Fibroblast of lung (primary cell): Measurements from ENCODE around the gene CACFD1.

ENCODE experiments used
- EZH2 ChIP-seq: IDR thresholded peaks from 2 replicates; pipeline ENCODE4 v1.5.1; 2012; ENCODE audit warnings: low read length, control low read depth, mild to moderate bottlenecking; ENCODE audit errors: missing control alignments
- TF ChIP-seq, protein P1 (sequence below), 2 donors: IDR thresholded peaks in 1 of 2; conservative IDR thresholded peaks in 1 of 2; 1 replicate in 1 of 2; 2 replicates in 1 of 2; pipeline ENCODE4 v1.5.1; 2011 to 2012; ENCODE audit warnings: low read length in 2 of 2, control low read depth in 1 of 2, inconsistent platforms in 1 of 2, low read depth in 1 of 2, mild to moderate bottlenecking in 1 of 2

DNA sequence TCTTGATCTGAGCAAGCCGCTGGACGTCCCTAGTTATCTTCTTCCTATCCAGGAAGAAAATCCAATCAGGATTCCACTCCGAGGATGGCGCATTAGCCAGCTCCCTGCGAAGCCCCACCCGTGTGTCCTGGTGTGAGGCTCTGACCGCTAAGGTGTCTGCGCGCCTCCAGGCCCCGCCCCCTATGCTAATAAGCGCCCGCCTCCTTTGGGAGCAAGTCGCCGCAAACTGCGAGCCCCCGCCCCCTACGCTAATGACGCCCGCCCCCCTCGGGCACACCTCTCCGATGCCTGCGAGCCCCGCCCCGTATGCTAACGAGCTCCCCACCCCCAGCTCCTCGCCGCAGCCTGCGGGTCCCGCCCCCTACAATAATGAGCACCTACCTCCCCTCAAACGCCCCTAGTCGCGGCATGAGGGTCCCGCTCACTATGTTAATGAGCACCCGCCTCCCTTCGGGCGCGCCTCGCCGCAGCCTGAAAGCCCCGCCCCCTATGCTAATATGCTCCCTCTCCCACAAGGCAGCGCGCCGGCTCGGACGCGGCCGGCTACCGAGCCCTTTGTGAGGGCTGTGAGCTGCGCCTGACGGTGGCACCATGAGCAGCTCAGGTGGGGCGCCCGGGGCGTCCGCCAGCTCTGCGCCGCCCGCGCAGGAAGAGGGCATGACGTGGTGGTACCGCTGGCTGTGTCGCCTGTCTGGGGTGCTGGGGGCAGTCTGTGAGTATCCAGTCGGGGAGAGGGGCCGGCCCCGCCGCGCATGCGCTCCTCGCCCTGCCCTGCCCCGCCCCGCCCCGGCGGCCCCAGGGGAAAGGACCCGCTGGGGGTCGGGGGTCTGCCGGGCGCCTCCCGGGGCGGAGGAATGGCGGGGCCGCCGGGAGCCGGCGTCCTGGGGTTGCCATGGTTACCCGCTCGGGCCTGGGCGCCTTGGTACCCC, at the start of gene CACFD1:
- TF ChIP-seq, protein P1, sequence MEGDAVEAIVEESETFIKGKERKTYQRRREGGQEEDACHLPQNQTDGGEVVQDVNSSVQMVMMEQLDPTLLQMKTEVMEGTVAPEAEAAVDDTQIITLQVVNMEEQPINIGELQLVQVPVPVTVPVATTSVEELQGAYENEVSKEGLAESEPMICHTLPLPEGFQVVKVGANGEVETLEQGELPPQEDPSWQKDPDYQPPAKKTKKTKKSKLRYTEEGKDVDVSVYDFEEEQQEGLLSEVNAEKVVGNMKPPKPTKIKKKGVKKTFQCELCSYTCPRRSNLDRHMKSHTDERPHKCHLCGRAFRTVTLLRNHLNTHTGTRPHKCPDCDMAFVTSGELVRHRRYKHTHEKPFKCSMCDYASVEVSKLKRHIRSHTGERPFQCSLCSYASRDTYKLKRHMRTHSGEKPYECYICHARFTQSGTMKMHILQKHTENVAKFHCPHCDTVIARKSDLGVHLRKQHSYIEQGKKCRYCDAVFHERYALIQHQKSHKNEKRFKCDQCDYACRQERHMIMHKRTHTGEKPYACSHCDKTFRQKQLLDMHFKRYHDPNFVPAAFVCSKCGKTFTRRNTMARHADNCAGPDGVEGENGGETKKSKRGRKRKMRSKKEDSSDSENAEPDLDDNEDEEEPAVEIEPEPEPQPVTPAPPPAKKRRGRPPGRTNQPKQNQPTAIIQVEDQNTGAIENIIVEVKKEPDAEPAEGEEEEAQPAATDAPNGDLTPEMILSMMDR (conservative IDR thresholded peaks at IDR 0.05 in 1 of 2, IDR thresholded peaks at IDR 0.05 in 1 of 2; ENCODE audit: low read depth in 1 of 2, low read length in 2 of 2), result no peak
- TF ChIP-seq EZH2, result no peak
